PC-9 (cell line): ENCODE data around the gene NOL9.

Experiments
- EZH2 ChIP-seq: fragments of 200-600 bp; sonication (generic); IDR thresholded peaks from 2 replicates; pipeline ENCODE4 v1.8.0; 2017; ENCODE audit warnings: antibody characterized with exemption, low read depth
- TF ChIP-seq, protein P1 (sequence below): fragments of 200-600 bp; sonication (generic); conservative IDR thresholded peaks from 2 replicates; pipeline ENCODE4 v1.6.1; 2017; ENCODE audit warnings: mixed run types, antibody characterized with exemption, mild to moderate bottlenecking, moderate library complexity

DNA sequence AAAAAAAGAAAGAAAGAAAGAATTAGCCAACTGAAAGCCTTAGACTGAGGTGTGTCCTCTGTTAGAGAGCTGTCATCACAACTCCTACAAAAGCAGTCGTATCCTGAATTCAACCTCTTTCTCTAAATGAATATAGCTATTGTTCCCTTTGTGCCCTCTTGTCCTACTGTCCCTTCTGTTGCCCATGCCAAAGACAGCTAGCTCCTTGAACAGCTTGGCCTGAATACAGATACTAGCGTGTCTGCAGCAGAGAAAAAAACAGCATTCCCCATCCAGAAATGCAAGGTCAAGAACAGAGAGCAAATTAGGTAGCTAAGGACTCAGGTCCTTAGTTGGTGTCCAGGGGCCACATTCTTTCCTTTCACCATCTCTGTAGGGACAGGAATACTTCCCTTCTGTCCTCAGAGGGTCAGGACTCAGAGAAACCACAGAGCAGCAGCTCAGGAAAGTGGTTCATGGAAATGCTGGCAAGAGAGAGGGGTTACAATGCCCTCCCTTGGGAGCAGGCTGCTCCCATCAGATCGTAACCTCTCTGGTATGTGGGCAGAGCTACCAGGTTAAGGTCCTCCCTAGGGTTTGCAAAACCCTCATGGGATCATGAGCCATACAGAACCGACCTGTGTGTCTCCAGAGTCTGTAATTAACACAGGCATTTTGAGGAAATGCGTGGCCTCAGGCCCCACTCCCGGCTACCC is 23.7 kb upstream of the NOL9 start:
- TF ChIP-seq, protein P1, sequence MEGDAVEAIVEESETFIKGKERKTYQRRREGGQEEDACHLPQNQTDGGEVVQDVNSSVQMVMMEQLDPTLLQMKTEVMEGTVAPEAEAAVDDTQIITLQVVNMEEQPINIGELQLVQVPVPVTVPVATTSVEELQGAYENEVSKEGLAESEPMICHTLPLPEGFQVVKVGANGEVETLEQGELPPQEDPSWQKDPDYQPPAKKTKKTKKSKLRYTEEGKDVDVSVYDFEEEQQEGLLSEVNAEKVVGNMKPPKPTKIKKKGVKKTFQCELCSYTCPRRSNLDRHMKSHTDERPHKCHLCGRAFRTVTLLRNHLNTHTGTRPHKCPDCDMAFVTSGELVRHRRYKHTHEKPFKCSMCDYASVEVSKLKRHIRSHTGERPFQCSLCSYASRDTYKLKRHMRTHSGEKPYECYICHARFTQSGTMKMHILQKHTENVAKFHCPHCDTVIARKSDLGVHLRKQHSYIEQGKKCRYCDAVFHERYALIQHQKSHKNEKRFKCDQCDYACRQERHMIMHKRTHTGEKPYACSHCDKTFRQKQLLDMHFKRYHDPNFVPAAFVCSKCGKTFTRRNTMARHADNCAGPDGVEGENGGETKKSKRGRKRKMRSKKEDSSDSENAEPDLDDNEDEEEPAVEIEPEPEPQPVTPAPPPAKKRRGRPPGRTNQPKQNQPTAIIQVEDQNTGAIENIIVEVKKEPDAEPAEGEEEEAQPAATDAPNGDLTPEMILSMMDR = no peak
- no peak for TF ChIP-seq EZH2
